Tibial nerve (tissue), 4 donors: ENCODE measurements around the gene GMPPA. TPM values are rescaled to one million over a fixed set of nuclear protein-coding genes. Genes with fewer than 3 reads are reported as not detected.

ENCODE experiments used
- DNase-seq, 2 donors: peaks; one replicate each; pipeline ENCODE4 v3.0.0-alpha.2; 2019; ENCODE audit warnings: low spot score in 2 of 2
- H3K27ac ChIP-seq, 4 donors: fragments of 200-600 bp; sonication (generic) in 3 of 4; one replicate each; pipeline ENCODE4 v1.5.1; 2017 to 2019; ENCODE audit warnings: mild to moderate bottlenecking in 1 of 4
- H3K27me3 ChIP-seq, 2 donors: fragments of 200-600 bp; sonication (generic) in 1 of 2; one replicate each; pipeline versions ENCODE4 v1.5.1 to v1.6.0; 2017 to 2019
- H3K36me3 ChIP-seq, 3 donors: fragments of 200-600 bp; sonication (generic); one replicate each; pipeline ENCODE4 v1.5.1; 2018 to 2019
- H3K4me1 ChIP-seq, 4 donors: fragments of 200-600 bp; sonication (generic) in 3 of 4; one replicate each; pipeline ENCODE4 v1.5.1; 2017 to 2019
- H3K4me3 ChIP-seq, 4 donors: fragments of 200-600 bp; sonication (generic) in 3 of 4; one replicate each; pipeline ENCODE4 v1.5.1; 2017 to 2019; ENCODE audit warnings: mild to moderate bottlenecking in 1 of 4, moderate library complexity in 1 of 4
- H3K9me3 ChIP-seq, 4 donors: fragments of 200-600 bp; sonication (generic) in 3 of 4; one replicate each; pipeline ENCODE4 v1.5.1; 2017 to 2019
- CTCF ChIP-seq, 5 experiments: fragments of 200-600 bp in 3 of 5; fragments of 450-650 bp in 2 of 5; sonication (generic) in 3 of 5; IDR thresholded peaks; one replicate each; pipeline ENCODE4 v1.5.1; 2016 to 2019; ENCODE audit warnings: antibody characterized with exemption in 5 of 5, mild to moderate bottlenecking in 3 of 5, moderate library complexity in 2 of 5
- EP300 ChIP-seq, 2 donors: sonication (generic); formaldehyde crosslinking; IDR thresholded peaks; one replicate each; pipeline ENCODE4 v1.6.1; 2017; ENCODE audit warnings: antibody characterized with exemption in 2 of 2, mild to moderate bottlenecking in 1 of 2
- POLR2A ChIP-seq, 2 donors: fragments of 450-650 bp; IDR thresholded peaks; one replicate each; pipeline ENCODE4 v1.6.1; 2017; ENCODE audit warnings: antibody characterized with exemption in 2 of 2, mild to moderate bottlenecking in 2 of 2, moderate library complexity in 2 of 2
- WGBS, 2 donors: methylation state at CpG; one replicate each; pipeline ENCODE4 v1.1.5; 2018; 5-methylcytosine and 5-hydroxymethylcytosine counted together
- total RNA-seq, 4 donors: library from RNA; depleted of rRNA; stranded (reverse); fragments of >200 nt; gene quantifications; one replicate each; pipeline ENCODE4 v1.1.0, GENCODE V29; 2016

Gene GMPPA
- total RNA-seq, 4 donors from 2014 or later, result 18.8 to 29.7 (median 27.8) TPM

- WGBS, 2 donors, result 21 to 30% methylated on average over 15 of the region's 15 CpGs
- no peaks in the 10 kb centered on the region for H3K9me3 ChIP-seq
- DNase-seq, result no peak
- H3K27ac ChIP-seq, result no peak overlapping the region
- peaks cover 0 to 79% of the 10 kb centered on the region in 2 donors for H3K27me3 ChIP-seq
- no peak for TF ChIP-seq CTCF (IDR thresholded peaks at IDR 0.05)
- no peak for TF ChIP-seq EP300 (IDR thresholded peaks at IDR 0.05)
- peaks cover 0 to 11% (median 0%) of the 10 kb centered on the region in 3 donors for H3K36me3 ChIP-seq
- peaks cover 0 to 56% (median 12%) of the 10 kb centered on the region in 4 donors for H3K4me1 ChIP-seq
- H3K4me3 ChIP-seq, result no peak overlapping the region
These were observed 13.0 kb downstream of the GMPPA start for GRCh38 chr2:219511547-219512325.

- Histone ChIP-seq H3K4me3 (no peak overlapping the region), H3K4me1 (peaks cover 0 to 64% (median 12%) of the 10 kb centered on the region in 4 donors), H3K27ac (no peak overlapping the region), H3K9me3 (no peaks in the 10 kb centered on the region), H3K27me3 (peaks cover 0 to 82% of the 10 kb centered on the region in 2 donors), H3K36me3 (peaks cover 0 to 2% (median 0%) of the 10 kb centered on the region in 3 donors)
- DNase-seq, result no peak
- 26 to 28% methylated on average over 15 to 16 of the region's 16 CpGs for WGBS, 2 donors
- no peak for TF ChIP-seq POLR2A (IDR thresholded peaks at IDR 0.05)
- no peak for TF ChIP-seq EP300 (IDR thresholded peaks at IDR 0.05)
- TF ChIP-seq CTCF (IDR thresholded peaks at IDR 0.05), result no peak
These were observed 14.0 kb downstream of the GMPPA start for GRCh38 chr2:219512524-219513216.

- Histone ChIP-seq H3K4me1 (peaks cover 0 to 63% (median 12%) of the 10 kb centered on the region in 4 donors), H3K36me3 (no peaks in the 10 kb centered on the region), H3K27ac (no peak overlapping the region), H3K4me3 (no peak overlapping the region), H3K27me3 (peaks cover 0 to 75% of the 10 kb centered on the region in 2 donors), H3K9me3 (no peaks in the 10 kb centered on the region)
- 11 to 21% methylated on average over 4 of the region's 4 CpGs for WGBS, 2 donors
- DNase-seq, result no peak
- no peak for TF ChIP-seq CTCF (IDR thresholded peaks at IDR 0.05)
These were observed 15.1 kb downstream of the GMPPA start for GRCh38 chr2:219513787-219514186.

GRCh38 chr2:219514196-219514761, 15.6 kb downstream of the GMPPA start, which contains the start of gene ASIC4:
TSS of gene ASIC4 (plus strand) at chr2:219514482. CDS start at chr2:219514725, 243 bp downstream.
- H3K4me1 ChIP-seq, result peaks cover 0 to 58% (median 9%) of the 10 kb centered on the region in 4 donors

GRCh38 chr2:219514836-219515235, 16.1 kb downstream of the GMPPA start:
- WGBS, 2 donors, result 96% methylated on average over 5 to 20 of the region's 21 CpGs
- H3K36me3 ChIP-seq, result no peaks in the 10 kb centered on the region
- peaks cover 0 to 73% of the 10 kb centered on the region in 2 donors for H3K27me3 ChIP-seq
- no peak for DNase-seq
- no peak for TF ChIP-seq EP300 (IDR thresholded peaks at IDR 0.05)
- TF ChIP-seq POLR2A (IDR thresholded peaks at IDR 0.05), result no peak
- no peak for TF ChIP-seq CTCF (IDR thresholded peaks at IDR 0.05)
- H3K9me3 ChIP-seq, result no peaks in the 10 kb centered on the region
- H3K4me3 ChIP-seq, result no peak overlapping the region
- H3K27ac ChIP-seq, result no peak overlapping the region
- H3K4me1 ChIP-seq, result peaks cover 0 to 53% (median 4%) of the 10 kb centered on the region in 4 donors

More at GRCh38 chr2:219514196-219514761, 15.6 kb downstream of the GMPPA start, which contains the start of gene ASIC4:
- H3K27ac ChIP-seq, result no peak within 1 kb of the TSS
- 7 to 16% methylated on average over 23 to 28 of the region's 31 CpGs for whole genome bisulfite sequencing, 2 donors
- H3K9me3 ChIP-seq, result no peaks in the 10 kb centered on the region
- H3K27me3 ChIP-seq, result peaks cover 0 to 71% of the 10 kb centered on the region in 2 donors
- no peak for DNase-seq
- no peaks in the 10 kb centered on the region for H3K36me3 ChIP-seq
- no peak for TF ChIP-seq POLR2A (IDR thresholded peaks at IDR 0.05)
- H3K4me3 ChIP-seq, result no peak within 1 kb of the TSS
